Activated CD4-positive, alpha-beta memory T cell treated with anti-CD3 and anti-CD28 coated beads for 36 hours (primary cell): ENCODE measurements around the gene PISD. TPM values are rescaled to one million over a fixed set of nuclear protein-coding genes. Genes with fewer than 3 reads are reported as not detected.

Experiments used
- CTCF ChIA-PET: fragments of 350-600 bp; sonication (Branson Sonifier 250); formaldehyde crosslinking; loops from one replicate; lab custom pipeline; 2021; ENCODE audit warnings: antibody characterized with exemption, inconsistent platforms; lab: Charles Lee
- POLR2A ChIA-PET: fragments of 350-600 bp; sonication (Branson Sonifier 250); formaldehyde crosslinking; loops from one replicate; lab custom pipeline; 2021; ENCODE audit warnings: antibody characterized with exemption; lab: Charles Lee
- DNase-seq: peaks from one replicate; pipeline ENCODE4 v3.0.0-alpha.2; 2020
- H3K27ac Mint-ChIP-seq: one replicate; pipeline ENCODE4 v1.8.0; 2021; ENCODE audit warnings: mixed read lengths
- H3K27me3 Mint-ChIP-seq: one replicate; pipeline ENCODE4 v1.8.0; 2021; ENCODE audit warnings: mixed read lengths
- H3K36me3 Mint-ChIP-seq: one replicate; pipeline ENCODE4 v1.8.0; 2021; ENCODE audit warnings: mixed read lengths
- H3K4me1 Mint-ChIP-seq: one replicate; pipeline ENCODE4 v1.8.0; 2021; ENCODE audit warnings: low read depth, mixed read lengths
- H3K4me3 Mint-ChIP-seq: one replicate; pipeline ENCODE4 v1.8.0; 2021; ENCODE audit warnings: mild to moderate bottlenecking, mixed read lengths
- H3K9me3 Mint-ChIP-seq: one replicate; pipeline ENCODE4 v1.8.0; 2021; ENCODE audit warnings: mixed read lengths
- intact Hi-C: fragments of 100-400 bp; cut with micrococcal nuclease; formaldehyde crosslinking; loops from one replicate; pipeline ENCODE4 v1.15.1; 2023
- total RNA-seq, 2 experiments: library from RNA; stranded (reverse); gene quantifications; one replicate each; pipeline ENCODE4 v1.2.3, GENCODE V29; 2021

PISD gene
- total RNA-seq, 2 experiments from 2014 or later: 39.4 to 40.2 TPM

DNA sequence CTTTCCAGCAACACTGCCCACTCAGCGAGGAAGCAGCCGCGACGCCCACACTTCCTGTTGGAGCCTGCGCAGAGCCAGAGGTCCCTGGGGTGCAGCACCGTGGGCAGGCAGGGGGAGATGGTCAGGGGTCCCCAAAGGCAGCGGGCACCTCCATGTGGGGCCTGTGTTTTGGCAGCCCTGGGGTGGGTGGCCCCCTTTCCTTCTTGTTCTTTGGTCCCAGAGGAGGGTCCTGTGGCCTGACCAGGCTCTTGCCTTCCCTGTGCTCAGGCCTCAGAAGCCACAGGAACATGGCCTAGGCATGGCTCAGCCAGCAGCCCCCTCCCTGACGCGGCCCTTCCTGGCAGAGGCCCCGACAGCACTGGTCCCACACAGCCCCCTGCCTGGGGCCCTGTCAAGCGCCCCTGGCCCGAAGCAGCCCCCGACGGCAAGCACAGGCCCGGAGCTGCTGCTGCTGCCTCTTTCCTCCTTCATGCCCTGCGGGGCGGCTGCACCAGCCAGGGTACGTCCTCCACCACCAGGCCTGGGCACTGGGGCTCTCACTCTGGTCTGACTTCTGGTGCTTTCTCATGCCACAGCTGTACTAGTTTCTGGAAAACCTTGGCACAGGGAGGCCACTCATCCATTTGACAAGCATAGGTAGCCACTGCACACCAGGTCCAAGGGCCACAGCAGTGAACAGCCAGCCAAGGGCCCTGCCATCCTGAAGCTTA lies 47.1 kb downstream of the PISD start:
- Mint-ChIP-seq H3K36me3 (peaks cover 48% of the 10 kb centered on the region), H3K4me1 (peaks cover 25% of the 10 kb centered on the region), H3K9me3 (no peaks in the 10 kb centered on the region), H3K4me3 (no peak overlapping the region), H3K27me3 (no peaks in the 10 kb centered on the region), H3K27ac (peak overlapping the region; percentile 69)
- POLR2A ChIA-PET: interaction anchor here (0.6 kb wide), 1 partner anchor 142 kb away, joined by 5 read pairs; no protein-coding TSS in a partner anchor
- CTCF ChIA-PET: no interaction called here
- DNase-seq: no peak
- intact Hi-C loops: no loop called here

DNA sequence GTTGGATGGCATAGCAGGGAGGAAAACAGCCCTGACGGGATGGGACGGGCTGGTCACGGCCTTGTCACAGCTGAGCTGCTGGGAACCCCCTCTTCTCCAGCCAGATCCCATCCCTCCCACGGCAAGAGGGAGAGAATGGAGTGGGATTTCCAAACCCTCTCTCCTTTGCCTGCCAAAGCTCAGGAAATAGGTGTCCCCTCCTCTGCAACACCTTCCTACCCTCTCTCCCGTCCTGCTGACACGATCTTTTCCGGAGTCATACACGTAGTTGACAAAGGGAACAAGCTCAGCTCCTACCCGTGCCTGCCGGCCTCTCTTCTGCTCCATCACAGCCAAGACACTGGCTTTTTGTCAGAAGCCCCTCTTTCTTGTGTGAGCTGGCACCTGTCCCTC lies 48.1 kb downstream of the PISD start:
- intact Hi-C loops: no loop called here
- Mint-ChIP-seq H3K27me3 (no peaks in the 10 kb centered on the region), H3K4me3 (no peak overlapping the region), H3K36me3 (peaks cover 44% of the 10 kb centered on the region), H3K9me3 (no peaks in the 10 kb centered on the region), H3K27ac (peak overlapping the region; percentile 43), H3K4me1 (peaks cover 25% of the 10 kb centered on the region)
- DNase-seq: no peak
- ChIA-PET POLR2A (no interaction called here), CTCF (no interaction called here)

DNA sequence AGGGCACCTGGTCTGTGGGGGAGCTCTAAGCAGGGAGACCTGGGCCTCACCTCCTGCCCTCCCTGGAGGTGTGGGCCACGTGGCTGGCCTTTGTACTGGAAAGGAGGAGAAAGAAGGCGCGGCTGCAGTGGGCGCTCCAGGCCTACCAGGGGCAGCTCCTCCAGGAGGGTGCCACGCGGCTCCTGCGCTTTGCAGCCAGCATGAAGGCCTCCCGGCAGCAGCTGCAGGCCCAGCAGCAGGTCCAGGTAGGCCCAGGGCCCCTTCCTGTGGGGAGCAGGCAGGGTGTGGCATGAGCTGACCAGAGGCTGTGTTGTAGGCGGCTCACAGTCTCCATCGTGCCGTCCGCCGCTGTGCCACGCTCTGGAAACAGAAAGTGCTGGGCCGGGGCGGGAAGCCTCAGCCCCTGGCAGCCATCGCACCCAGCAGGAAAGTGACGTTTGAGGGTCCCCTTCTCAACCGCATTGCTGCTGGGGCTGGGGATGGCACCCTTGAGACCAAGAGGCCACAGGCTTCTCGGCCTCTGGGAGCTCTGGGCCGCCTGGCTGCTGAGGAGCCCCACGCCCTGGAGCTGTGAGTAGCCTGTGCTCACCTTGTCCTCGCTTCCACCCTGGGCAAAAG lies 48.6 kb downstream of the PISD start:
- POLR2A ChIA-PET: no interaction called here
- Mint-ChIP-seq H3K36me3 (peaks cover 43% of the 10 kb centered on the region), H3K9me3 (no peaks in the 10 kb centered on the region), H3K27ac (no peak overlapping the region), H3K4me3 (no peak overlapping the region), H3K4me1 (peaks cover 25% of the 10 kb centered on the region), H3K27me3 (no peaks in the 10 kb centered on the region)
- DNase-seq: no peak
- intact Hi-C loops: no loop called here
- CTCF ChIA-PET: interaction anchor here (0.7 kb wide), 1 partner anchor 17 kb away, joined by 3 read pairs; no protein-coding TSS in a partner anchor

DNA sequence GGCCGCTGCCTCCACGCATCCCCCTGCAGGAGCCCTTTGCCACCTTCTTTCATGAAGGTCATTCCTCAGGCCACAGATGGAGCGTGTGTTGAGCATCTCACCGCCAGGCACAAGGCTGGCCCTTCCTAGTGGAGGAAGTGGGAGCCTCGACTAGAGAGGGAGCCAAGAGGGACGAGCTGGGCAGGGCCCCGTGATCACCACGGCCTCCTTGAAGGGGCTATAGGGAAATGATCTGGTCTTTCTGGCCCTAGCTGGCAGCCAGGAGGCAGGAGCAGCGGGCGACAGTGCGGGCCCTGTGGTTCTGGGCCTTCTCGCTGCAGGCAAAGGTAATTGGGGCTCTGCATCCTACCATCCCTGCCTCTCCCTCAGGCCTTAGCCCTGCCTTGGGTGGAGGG lies 49.1 kb downstream of the PISD start:
- DNase-seq: no peak
- Mint-ChIP-seq H3K27me3 (no peaks in the 10 kb centered on the region), H3K4me1 (peaks cover 25% of the 10 kb centered on the region), H3K9me3 (no peaks in the 10 kb centered on the region), H3K36me3 (peaks cover 47% of the 10 kb centered on the region), H3K27ac (no peak overlapping the region), H3K4me3 (no peak overlapping the region)
- intact Hi-C loops: no loop called here
- ChIA-PET POLR2A (no interaction called here), CTCF (interaction anchor here (0.6 to 0.7 kb wide), 2 partner anchors 17 to 139 kb away, joined by 3 read pairs; no protein-coding TSS in a partner anchor)

DNA sequence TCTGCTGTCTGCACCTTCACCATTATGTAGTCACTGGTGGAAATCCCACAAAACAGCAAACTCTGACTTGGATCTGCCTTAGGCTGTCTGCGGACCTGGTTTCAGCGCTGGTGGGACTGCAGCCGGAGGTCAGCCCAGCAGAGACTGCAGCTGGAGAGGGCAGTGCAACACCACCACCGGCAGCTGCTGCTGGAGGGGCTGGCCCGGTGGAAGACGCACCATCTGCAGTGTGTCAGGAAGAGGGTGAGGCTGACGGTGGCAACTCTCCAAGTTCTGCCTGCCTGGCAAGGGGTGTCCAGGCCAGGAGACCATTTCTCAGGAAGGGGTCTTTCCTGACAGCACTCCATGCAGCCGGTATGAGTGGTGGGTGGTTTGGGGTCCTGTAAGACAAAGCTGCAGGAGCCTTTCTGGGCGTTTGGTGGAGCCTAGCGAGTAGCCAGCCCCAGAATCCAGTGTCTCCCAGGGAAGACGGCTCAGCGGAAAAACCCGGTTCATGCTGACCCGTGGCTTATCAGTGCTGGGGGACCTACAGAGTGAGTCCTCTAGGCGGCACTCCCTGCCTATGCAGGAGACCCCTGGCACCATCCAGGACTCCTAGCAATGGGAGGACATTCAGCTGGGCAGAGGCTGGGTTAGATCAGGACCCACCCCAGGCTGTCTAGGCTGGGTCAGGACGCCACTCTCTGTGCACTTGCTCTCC lies 50.8 kb downstream of the PISD start:
- peak overlapping the region; percentile 19 for H3K27ac Mint-ChIP-seq
- peaks cover 20% of the 10 kb centered on the region for H3K4me1 Mint-ChIP-seq
- H3K27me3 Mint-ChIP-seq: no peaks in the 10 kb centered on the region
- no peak overlapping the region for H3K4me3 Mint-ChIP-seq
- H3K36me3 Mint-ChIP-seq: peaks cover 40% of the 10 kb centered on the region
- intact Hi-C loops: no loop called here
- POLR2A ChIA-PET: no interaction called here
- no peak for DNase-seq
- CTCF ChIA-PET: no interaction called here
- H3K9me3 Mint-ChIP-seq: no peaks in the 10 kb centered on the region

DNA sequence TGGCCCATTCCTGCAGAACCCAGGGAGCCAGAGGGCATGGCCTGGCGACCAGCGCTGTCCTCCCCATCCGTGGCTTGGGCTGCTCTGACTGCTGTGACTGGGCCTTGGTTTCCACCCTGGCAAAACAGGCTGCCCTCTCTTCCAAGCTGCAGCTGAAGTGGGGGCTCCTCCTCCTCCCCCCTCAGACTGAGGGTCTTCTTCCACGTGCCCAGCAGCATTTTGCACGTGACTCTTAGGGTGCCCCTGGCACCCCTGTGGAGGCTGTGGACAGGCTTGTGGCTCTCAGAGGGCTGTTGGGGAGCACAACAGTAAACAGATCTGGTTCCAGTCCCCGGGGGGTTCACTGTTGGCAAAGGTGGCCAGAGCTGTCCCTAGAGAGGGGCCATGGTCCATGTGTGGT lies 51.4 kb downstream of the PISD start:
- no peaks in the 10 kb centered on the region for H3K27me3 Mint-ChIP-seq
- H3K9me3 Mint-ChIP-seq: no peaks in the 10 kb centered on the region
- DNase-seq: no peak
- CTCF ChIA-PET: no interaction called here
- H3K36me3 Mint-ChIP-seq: peaks cover 40% of the 10 kb centered on the region
- intact Hi-C loops: no loop called here
- POLR2A ChIA-PET: no interaction called here
- no peak overlapping the region for H3K4me3 Mint-ChIP-seq
- peaks cover 14% of the 10 kb centered on the region for H3K4me1 Mint-ChIP-seq
- H3K27ac Mint-ChIP-seq: no peak overlapping the region

DNA sequence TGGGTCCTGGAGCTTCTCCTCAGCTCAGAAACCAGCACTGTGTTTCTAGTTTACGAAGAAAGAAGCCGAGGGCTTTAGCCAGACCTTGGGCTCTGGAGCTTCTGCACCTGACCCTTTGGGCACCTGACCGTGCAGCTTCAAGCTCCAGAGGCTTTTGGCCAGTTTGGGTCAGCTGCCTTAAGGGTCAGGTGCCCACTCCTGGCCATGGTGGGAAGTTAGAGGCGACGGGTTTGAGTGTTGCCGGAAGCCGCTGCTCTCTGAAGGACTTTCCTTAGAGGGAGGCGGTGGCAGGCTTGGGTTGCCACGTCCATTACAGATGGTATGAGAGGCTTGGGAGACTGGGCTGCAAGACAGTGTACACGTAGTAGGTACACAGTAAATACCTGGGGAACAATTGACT lies 52.3 kb downstream of the PISD start:
- H3K4me1 Mint-ChIP-seq: peaks cover 11% of the 10 kb centered on the region
- peaks cover 42% of the 10 kb centered on the region for H3K36me3 Mint-ChIP-seq
- no peak overlapping the region for H3K4me3 Mint-ChIP-seq
- ChIA-PET POLR2A (no interaction called here), CTCF (interaction anchor here (0.9 kb wide), 1 partner anchor 21 kb away, joined by 3 read pairs; no protein-coding TSS in a partner anchor)
- H3K27ac Mint-ChIP-seq: no peak overlapping the region
- intact Hi-C loops: no loop called here
- no peak for DNase-seq
- H3K27me3 Mint-ChIP-seq: no peaks in the 10 kb centered on the region
- no peaks in the 10 kb centered on the region for H3K9me3 Mint-ChIP-seq

DNA sequence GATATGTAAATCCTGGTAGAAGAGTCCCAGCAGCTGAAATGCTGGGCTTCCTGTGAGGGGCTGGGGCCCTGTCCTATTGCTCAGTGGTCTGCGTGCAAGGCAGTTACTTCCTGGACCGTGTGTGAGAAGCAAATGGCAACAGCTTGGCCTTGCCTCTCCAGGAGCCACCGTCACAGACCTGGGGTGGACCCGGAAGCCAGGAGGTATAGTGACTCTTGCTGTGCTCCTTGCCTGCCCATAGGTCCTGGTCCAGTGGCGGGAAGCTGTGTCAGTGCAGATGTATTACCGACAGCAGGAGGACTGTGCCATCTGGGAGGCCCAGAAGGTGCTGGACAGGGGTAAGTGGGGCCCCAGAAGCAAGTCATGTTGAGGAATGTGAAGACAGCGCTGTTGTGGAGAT lies 54.3 kb downstream of the PISD start:
- CTCF ChIA-PET: no interaction called here
- no peak overlapping the region for H3K4me3 Mint-ChIP-seq
- DNase-seq: no peak
- intact Hi-C loops: no loop called here
- H3K27ac Mint-ChIP-seq: no peak overlapping the region
- peaks cover 3% of the 10 kb centered on the region for H3K4me1 Mint-ChIP-seq
- no peaks in the 10 kb centered on the region for H3K9me3 Mint-ChIP-seq
- POLR2A ChIA-PET: no interaction called here
- H3K27me3 Mint-ChIP-seq: no peaks in the 10 kb centered on the region
- H3K36me3 Mint-ChIP-seq: peaks cover 42% of the 10 kb centered on the region

DNA sequence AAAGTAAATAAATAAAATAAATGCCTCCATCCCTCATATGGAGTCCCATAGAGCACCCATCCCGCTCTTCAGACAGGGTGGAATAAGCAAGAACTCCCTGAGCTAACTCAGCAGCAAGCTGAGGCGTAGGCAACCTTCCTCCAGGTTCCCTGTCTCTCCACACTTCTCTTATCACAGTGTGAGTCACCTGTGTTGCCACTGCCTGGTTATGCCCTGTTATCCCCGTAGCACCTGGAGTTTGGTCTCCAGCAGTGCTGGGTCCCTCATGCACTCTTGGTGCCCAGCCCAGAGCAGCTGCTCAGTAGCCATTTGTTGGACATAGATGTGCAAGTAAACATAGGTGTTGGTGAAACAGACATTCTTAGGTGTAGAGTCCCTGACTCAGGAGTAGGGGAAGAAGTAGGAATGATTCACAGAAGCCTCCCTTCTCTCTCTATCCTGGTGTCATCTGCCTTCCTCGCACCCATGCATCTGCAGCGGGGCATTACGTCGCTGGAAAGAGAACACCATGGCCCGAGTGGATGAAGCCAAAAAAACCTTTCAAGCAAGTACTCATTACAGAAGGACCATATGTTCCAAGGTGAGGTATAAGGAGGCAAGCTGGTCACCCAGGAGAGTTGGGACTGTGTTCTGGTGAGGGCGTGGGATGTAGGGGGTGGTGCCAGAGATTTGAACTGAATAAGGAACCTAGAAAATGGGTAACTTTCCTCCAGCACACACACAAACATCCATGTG lies 56.0 kb downstream of the PISD start:
- H3K4me3 Mint-ChIP-seq: no peak overlapping the region
- H3K36me3 Mint-ChIP-seq: peaks cover 44% of the 10 kb centered on the region
- no peaks in the 10 kb centered on the region for H3K27me3 Mint-ChIP-seq
- CTCF ChIA-PET: interaction anchor here (0.8 kb wide), 1 partner anchor 45 kb away, joined by 3 read pairs; no protein-coding TSS in a partner anchor
- H3K9me3 Mint-ChIP-seq: no peaks in the 10 kb centered on the region
- no peak for DNase-seq
- intact Hi-C loops: no loop called here
- peaks cover 3% of the 10 kb centered on the region for H3K4me1 Mint-ChIP-seq
- H3K27ac Mint-ChIP-seq: peak overlapping the region; percentile 23
- POLR2A ChIA-PET: no interaction called here

DNA sequence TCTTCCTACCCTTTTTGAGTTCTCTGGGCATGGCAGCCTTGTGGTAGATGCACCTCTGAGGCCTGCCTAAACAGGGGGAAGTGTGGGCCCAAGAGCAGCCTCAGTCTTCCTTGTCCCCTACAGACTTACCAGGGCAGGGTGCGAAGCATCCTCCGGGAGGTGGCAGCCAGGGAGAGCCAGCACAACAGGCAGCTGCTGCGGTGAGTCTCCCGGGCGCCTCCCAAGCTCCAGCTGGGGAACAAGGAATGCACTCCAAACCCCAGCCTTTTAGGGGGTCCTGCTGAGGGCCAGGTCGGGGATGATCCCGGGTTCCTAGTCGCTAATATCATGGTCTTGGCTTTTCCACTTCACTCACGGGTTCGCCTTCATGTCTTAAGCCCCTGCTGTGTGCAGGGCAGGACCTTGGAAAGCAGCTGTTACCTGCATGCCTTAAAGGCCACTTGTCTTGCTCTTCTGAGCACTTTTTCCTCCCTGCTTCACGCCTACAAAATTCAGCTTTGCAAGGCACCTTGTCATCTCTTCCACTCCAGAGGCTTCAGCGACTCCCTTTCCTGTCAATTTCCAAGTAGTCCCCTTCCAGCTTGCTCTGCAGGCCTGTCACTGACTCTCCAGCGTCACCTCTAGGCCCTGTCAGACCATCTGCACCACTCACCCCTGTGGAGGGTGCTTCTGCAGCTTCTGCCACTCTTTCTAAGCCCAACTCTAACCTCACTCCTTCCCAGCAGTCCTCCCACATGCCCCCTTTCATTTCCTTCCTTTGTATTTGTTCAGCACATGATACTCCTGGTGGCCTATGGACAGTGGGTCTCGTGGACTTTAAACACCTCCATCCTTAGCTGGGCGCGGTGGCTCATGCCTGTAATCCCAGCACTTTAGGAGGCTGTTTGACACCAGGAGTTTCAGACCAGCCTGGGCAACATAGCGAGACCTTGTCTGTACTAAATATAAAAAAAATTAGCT lies 57.0 kb downstream of the PISD start:
- POLR2A ChIA-PET: no interaction called here
- no peak for DNase-seq
- Mint-ChIP-seq H3K9me3 (no peaks in the 10 kb centered on the region), H3K4me1 (peaks cover 3% of the 10 kb centered on the region), H3K27me3 (no peaks in the 10 kb centered on the region), H3K36me3 (peaks cover 43% of the 10 kb centered on the region), H3K27ac (peak overlapping the region; percentile 60), H3K4me3 (no peak overlapping the region)
- CTCF ChIA-PET: no interaction called here
- intact Hi-C loops: no loop called here

DNA sequence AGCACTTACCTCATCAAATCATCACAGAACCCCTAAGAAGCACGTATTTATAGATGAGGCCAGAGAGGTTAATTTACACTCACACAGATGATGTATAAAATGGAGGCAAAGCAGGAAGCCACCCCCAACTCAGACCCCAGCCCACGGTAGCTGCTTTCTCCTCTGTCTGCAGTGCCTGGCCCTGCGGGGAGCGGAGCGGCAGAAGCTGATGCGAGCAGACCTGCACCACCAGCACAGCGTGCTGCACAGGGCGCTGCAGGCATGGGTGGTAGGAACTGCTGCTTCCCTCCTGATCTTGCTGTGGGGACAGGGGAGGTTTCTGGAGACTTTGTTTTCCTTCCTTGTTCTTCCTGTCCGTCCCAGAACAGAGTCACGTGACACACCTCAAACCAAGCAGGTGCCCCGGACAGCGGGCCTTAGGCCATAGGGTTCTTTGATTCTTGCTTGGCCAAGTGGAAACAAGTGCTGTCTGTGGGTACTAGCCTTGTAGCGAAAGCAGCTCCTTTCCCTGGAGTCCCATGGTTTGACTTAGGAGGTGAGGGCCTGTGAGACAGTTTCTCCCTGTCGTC lies 57.8 kb downstream of the PISD start:
- Mint-ChIP-seq H3K36me3 (peaks cover 40% of the 10 kb centered on the region), H3K9me3 (no peaks in the 10 kb centered on the region), H3K4me3 (no peak overlapping the region), H3K27ac (no peak overlapping the region), H3K4me1 (peaks cover 3% of the 10 kb centered on the region), H3K27me3 (no peaks in the 10 kb centered on the region)
- ChIA-PET CTCF (interaction anchor here (0.7 kb wide), 1 partner anchor 48 kb away, joined by 3 read pairs; no protein-coding TSS in a partner anchor), POLR2A (no interaction called here)
- intact Hi-C loops: no loop called here
- DNase-seq: no peak
